Vagina (tissue), 2 donors: ENCODE data around the gene NHP2.

ENCODE experiments used
- CTCF ChIP-seq, 3 experiments: fragments of 450-650 bp in 2 of 3; fragments of 200-600 bp in 1 of 3; sonication (generic) in 1 of 3; IDR thresholded peaks; one replicate each; pipeline ENCODE4 v1.5.1; 2017 to 2019; ENCODE audit warnings: antibody characterized with exemption in 3 of 3, mild to moderate bottlenecking in 2 of 3, moderate library complexity in 2 of 3
- POLR2A ChIP-seq, 2 donors: fragments of 450-650 bp; IDR thresholded peaks; one replicate each; pipeline ENCODE4 v1.6.1; 2017; ENCODE audit warnings: antibody characterized with exemption in 2 of 2, mild to moderate bottlenecking in 2 of 2, moderate library complexity in 2 of 2

- TF ChIP-seq POLR2A (IDR thresholded peaks at IDR 0.05), result no peak
- TF ChIP-seq CTCF (IDR thresholded peaks at IDR 0.05), result no peak
These were observed 29.4 kb downstream of the NHP2 start for GRCh38 chr5:178123966-178124925.
